ENCODE measurements around the gene PNKD. TPM values are rescaled to one million over a fixed set of nuclear protein-coding genes. Genes with fewer than 3 reads are reported as not detected.

The PNKD gene
- total RNA-seq, 1 experiment from 2014 or later = 58.1 TPM

- ChIA-PET POLR2A (no interaction called here), RAD21 (ENCODE audit: low non-redundant PET in 1 of 2, low total read pairs in 2 of 2, uncharacterized antibody in 2 of 2, unreplicated experiment in 2 of 2) (no interaction called here), CTCF (no interaction called here)
- no peaks in the 10 kb centered on the region for H3K27me3 ChIP-seq (ENCODE audit: insufficient read depth, low read length)
- no peak overlapping the region for H2AFZ ChIP-seq (ENCODE audit: low read depth, low read length, poor library complexity, severe bottlenecking)
- H3K9me2 ChIP-seq (ENCODE audit: insufficient read depth) = no peaks in the 10 kb centered on the region
- peaks cover 0 to 9% of the 10 kb centered on the region in 2 experiments; a peak in 1 of 4 replicates for H3K4me1 ChIP-seq (ENCODE audit: control insufficient read depth in 1 of 2, insufficient read depth in 2 of 2, low read length in 2 of 2)
- no TSS peak for BruUV-seq (replicated peaks)
- no peak overlapping the region for H3K4me3 ChIP-seq (replicated peaks in 1 of 2; ENCODE audit: low read depth in 1 of 2, low read length in 2 of 2)
- H3K79me2 ChIP-seq (ENCODE audit: insufficient read depth, low read length) = no peaks in the 10 kb centered on the region
- no peak for TF ChIP-seq TCF7L2 (IDR thresholded peaks at IDR 0.05; ENCODE audit: borderline replicate concordance, extremely low read depth, insufficient read depth, insufficient read length)
- no peak for TF ChIP-seq EZH2phosphoT487 (IDR thresholded peaks at IDR 0.05; ENCODE audit: borderline replicate concordance)
- TF ChIP-seq FOSL1 (IDR thresholded peaks at IDR 0.05; ENCODE audit: low read depth) = no peak
- no peak for TF ChIP-seq EGR1 (IDR thresholded peaks at IDR 0.05; ENCODE audit: low read depth)
- no peak for TF ChIP-seq SRF (IDR thresholded peaks at IDR 0.05; ENCODE audit: low read depth)
- no peak for TF ChIP-seq EZH2 (IDR thresholded peaks at IDR 0.05)
- no peak for TF ChIP-seq ZNF274 (IDR thresholded peaks at IDR 0.05; ENCODE audit: low read depth, low read length)
- TF ChIP-seq JUND (IDR thresholded peaks at IDR 0.05) = no peak
- TF ChIP-seq REST (IDR thresholded peaks at IDR 0.05; ENCODE audit: low read depth) = no peak
- no peak for TF ChIP-seq ZBTB33 (IDR thresholded peaks at IDR 0.05; ENCODE audit: extremely low read depth, insufficient replicate concordance, low read length)
- TF ChIP-seq SIN3A (IDR thresholded peaks at IDR 0.05; ENCODE audit: low read depth) = no peak
- H3K9ac ChIP-seq (ENCODE audit: low read length) = no peak overlapping the region
- DNase-seq (ENCODE audit: low read depth, low spot score) = no peak
- H3K9me3 ChIP-seq (ENCODE audit: control insufficient read depth in 1 of 2, insufficient read depth in 1 of 2, low read depth in 1 of 2, low read length in 2 of 2) = no peaks in the 10 kb centered on the region
- ATAC-seq = no peak
- H3K27ac ChIP-seq (ENCODE audit: low read depth, low read length) = no peak overlapping the region
- H4K20me1 ChIP-seq (ENCODE audit: insufficient read depth) = no peaks in the 10 kb centered on the region
- intact Hi-C loops (cut with micrococcal nuclease) = no loop called here
- no peak overlapping the region for H3K4me2 ChIP-seq (ENCODE audit: low read length)
- H3K36me3 ChIP-seq (ENCODE audit: control insufficient read depth in 1 of 2, insufficient read depth in 2 of 2, low read length in 2 of 2) = no peaks in the 10 kb centered on the region
These were observed 42.0 kb downstream of the PNKD start for GRCh38 chr2:218312267-218312756.
